GM21717 (cell line): Measurements from ENCODE around the gene BRSK2.

Experiments
- ATAC-seq: cut with Tn5 transposase; IDR thresholded peaks from one replicate; pipeline ENCODE4 v1.9.1; 2021; ENCODE audit warnings: mild to moderate bottlenecking, moderate library complexity; ENCODE audit not compliant: unreplicated experiment

The BRSK2 gene

GRCh38 chr11:1448882-1449281 is 59.1 kb downstream of the BRSK2 start:
- ATAC-seq = no peak

- no peak for ATAC-seq
Measured at GRCh38 chr11:1449490-1450243, 59.9 kb downstream of the BRSK2 start.

- ATAC-seq = no peak
Measured at GRCh38 chr11:1450344-1450875, 60.7 kb downstream of the BRSK2 start.

- no peak for ATAC-seq
Measured at GRCh38 chr11:1450949-1451710, 61.4 kb downstream of the BRSK2 start.

- no peak for ATAC-seq
Measured at GRCh38 chr11:1451781-1452470, 62.2 kb downstream of the BRSK2 start.

- no peak for ATAC-seq
Measured at GRCh38 chr11:1452744-1453143, 63.0 kb downstream of the BRSK2 start.

GRCh38 chr11:1453611-1454034 is 63.9 kb downstream of the BRSK2 start:
- no peak for ATAC-seq

GRCh38 chr11:1454576-1454975 is 64.8 kb downstream of the BRSK2 start:
- no peak for ATAC-seq

GRCh38 chr11:1455032-1455762 is 65.5 kb downstream of the BRSK2 start:
- no peak for ATAC-seq

GRCh38 chr11:1455763-1456060 is 66.0 kb downstream of the BRSK2 start:
- ATAC-seq = no peak

- no peak for ATAC-seq
Measured at GRCh38 chr11:1456176-1456575, 66.4 kb downstream of the BRSK2 start.

- ATAC-seq = no peak
Measured at GRCh38 chr11:1456596-1457325, 67.0 kb downstream of the BRSK2 start.

GRCh38 chr11:1457326-1457680 is 67.6 kb downstream of the BRSK2 start:
- no peak for ATAC-seq

- no peak for ATAC-seq
Measured at GRCh38 chr11:1457856-1458255, 68.1 kb downstream of the BRSK2 start.

- no peak for ATAC-seq
Measured at GRCh38 chr11:1458340-1459218, 68.8 kb downstream of the BRSK2 start.

GRCh38 chr11:1459219-1459575 is 69.5 kb downstream of the BRSK2 start:
- no peak for ATAC-seq

GRCh38 chr11:1459764-1460395 is 70.1 kb downstream of the BRSK2 start:
- ATAC-seq = no peak

- ATAC-seq = no peak
Measured at GRCh38 chr11:1460396-1460985, 70.8 kb downstream of the BRSK2 start.
